Measurements from ENCODE around the gene BCL7A. TPM values are rescaled to one million over a fixed set of nuclear protein-coding genes. Genes with fewer than 3 reads are reported as not detected.

Gene BCL7A
- total and polyA plus RNA-seq, 2 donors (not counting 1 experiment from before 2014, with no cell fraction given) = 71.0 to 75.9 TPM

DNA sequence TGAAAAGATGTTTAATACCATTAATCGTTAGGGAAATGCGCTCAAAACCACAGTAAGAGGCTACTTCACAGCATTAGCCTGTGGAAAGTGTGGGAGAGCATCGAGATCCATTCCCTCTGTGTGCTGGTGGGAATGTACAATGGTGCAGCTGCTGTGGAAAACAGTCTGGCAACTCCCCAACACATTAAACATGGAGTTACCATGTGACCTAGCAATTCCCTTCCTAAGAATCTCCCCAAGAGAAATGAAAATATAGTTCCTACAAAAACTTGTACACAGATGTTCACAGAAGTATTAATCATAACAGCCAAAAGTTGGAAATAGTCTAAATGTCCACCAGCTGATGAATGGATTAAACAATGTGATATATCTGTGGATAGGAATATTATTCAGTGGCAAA is 80.6 kb downstream of the BCL7A start:
- peaks cover 66% of the 10 kb centered on the region for H3K4me1 Mint-ChIP-seq
- no peak overlapping the region for H3K9ac ChIP-seq (ENCODE audit: low read length)
- no peak overlapping the region for H3K27ac Mint-ChIP-seq
- WGBS (ENCODE audit: insufficient coverage) = no CpG with 5 or more reads among the region's 3 CpGs
- no peaks in the 10 kb centered on the region for H3K36me3 ChIP-seq (replicated peaks in 1 of 2; ENCODE audit: control extremely low read depth in 1 of 2, control insufficient read depth in 1 of 2, extremely low read depth in 1 of 2, insufficient read depth in 2 of 2, low read length in 1 of 2)
- no peak for ATAC-seq (ENCODE audit: low read depth)
- H3K9me3 Mint-ChIP-seq (ENCODE audit: insufficient read depth) = no peaks in the 10 kb centered on the region
- H3K27me3 ChIP-seq (replicated peaks in 1 of 4; ENCODE audit: control extremely low read depth in 1 of 4, control insufficient read depth in 3 of 4, insufficient read depth in 4 of 4, low read length in 3 of 4) = no peaks in the 10 kb centered on the region
- H3K4me3 Mint-ChIP-seq = no peak overlapping the region
- peaks cover 58% of the 10 kb centered on the region for H4K20me1 ChIP-seq (ENCODE audit: control insufficient read depth, insufficient read depth, low read length, poor library complexity, severe bottlenecking)
- intact Hi-C loops (cut with micrococcal nuclease) = loop anchor here (5.0 kb wide), 1 partner anchor 35 kb away; no protein-coding TSS in a partner anchor
- no peak overlapping the region for H3K4me2 ChIP-seq (replicated peaks; ENCODE audit: low read depth, low read length, poor library complexity, severe bottlenecking)
- POLR2A ChIA-PET = no interaction called here
- CTCF ChIA-PET = interaction anchor here (0.8 to 1.3 kb wide), 2 partner anchors 17 to 48 kb away, joined by 3 to 4 read pairs; no protein-coding TSS in a partner anchor
- H3K4me1 ChIP-seq (ENCODE audit: control insufficient read depth in 2 of 2, insufficient read depth in 2 of 2, low read length in 2 of 2) = peaks cover 45 to 47% of the 10 kb centered on the region in 2 donors
- no peaks in the 10 kb centered on the region for H3K9me3 ChIP-seq (ENCODE audit: control extremely low read depth in 1 of 3, control insufficient read depth in 2 of 3, insufficient read depth in 1 of 3, low read length in 2 of 3)
- H2AFZ ChIP-seq (ENCODE audit: insufficient read depth, low read depth, low read length, poor library complexity, severe bottlenecking) = no peak overlapping the region
- H3K79me2 ChIP-seq (ENCODE audit: control insufficient read depth, insufficient read depth, low read length) = peaks cover 68% of the 10 kb centered on the region
- TF ChIP-seq, protein P1, sequence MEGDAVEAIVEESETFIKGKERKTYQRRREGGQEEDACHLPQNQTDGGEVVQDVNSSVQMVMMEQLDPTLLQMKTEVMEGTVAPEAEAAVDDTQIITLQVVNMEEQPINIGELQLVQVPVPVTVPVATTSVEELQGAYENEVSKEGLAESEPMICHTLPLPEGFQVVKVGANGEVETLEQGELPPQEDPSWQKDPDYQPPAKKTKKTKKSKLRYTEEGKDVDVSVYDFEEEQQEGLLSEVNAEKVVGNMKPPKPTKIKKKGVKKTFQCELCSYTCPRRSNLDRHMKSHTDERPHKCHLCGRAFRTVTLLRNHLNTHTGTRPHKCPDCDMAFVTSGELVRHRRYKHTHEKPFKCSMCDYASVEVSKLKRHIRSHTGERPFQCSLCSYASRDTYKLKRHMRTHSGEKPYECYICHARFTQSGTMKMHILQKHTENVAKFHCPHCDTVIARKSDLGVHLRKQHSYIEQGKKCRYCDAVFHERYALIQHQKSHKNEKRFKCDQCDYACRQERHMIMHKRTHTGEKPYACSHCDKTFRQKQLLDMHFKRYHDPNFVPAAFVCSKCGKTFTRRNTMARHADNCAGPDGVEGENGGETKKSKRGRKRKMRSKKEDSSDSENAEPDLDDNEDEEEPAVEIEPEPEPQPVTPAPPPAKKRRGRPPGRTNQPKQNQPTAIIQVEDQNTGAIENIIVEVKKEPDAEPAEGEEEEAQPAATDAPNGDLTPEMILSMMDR (IDR thresholded peaks at IDR 0.05) = no peak
- no peak for TF ChIP-seq EZH2 (IDR thresholded peaks at IDR 0.05; ENCODE audit: borderline replicate concordance, insufficient read depth, low read depth, low read length, poor library complexity, severe bottlenecking)
- H3K4me3 ChIP-seq (ENCODE audit: control extremely low read depth in 1 of 5, extremely low read depth in 1 of 5, insufficient read depth in 1 of 5, low read depth in 2 of 5, low read length in 4 of 5) = no peak overlapping the region
- H3K27ac ChIP-seq (ENCODE audit: low read length in 2 of 2) = no peak overlapping the region
- no peaks in the 10 kb centered on the region for H3K27me3 Mint-ChIP-seq
- no peak for DNase-seq

DNA sequence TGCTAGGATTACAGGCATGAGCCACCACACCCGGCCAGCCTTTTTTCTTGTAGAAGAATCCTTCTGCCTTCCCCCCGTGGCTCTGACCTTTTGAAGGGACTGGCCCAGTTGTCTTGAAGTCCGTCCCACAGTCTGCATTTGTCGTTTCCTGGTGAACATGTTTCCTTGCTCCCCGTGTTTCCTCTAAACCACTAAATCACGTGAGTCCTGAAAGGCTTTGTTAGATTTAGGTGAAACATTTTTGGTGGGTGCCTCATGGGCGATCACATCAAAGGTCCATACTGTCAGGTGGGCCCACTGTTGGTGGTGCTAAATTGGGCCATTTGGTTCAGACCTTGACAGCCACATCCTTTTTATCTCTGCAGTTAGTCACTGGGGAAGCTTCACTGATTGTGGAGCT is 83.2 kb downstream of the BCL7A start:
- intact Hi-C loops (cut with micrococcal nuclease) = loop anchor here (5.0 kb wide), 1 partner anchor 38 kb away; no protein-coding TSS in a partner anchor
- CTCF ChIA-PET = interaction anchor here (1.6 to 1.9 kb wide), 2 partner anchors 37 to 50 kb away, joined by 4 to 7 read pairs; no protein-coding TSS in a partner anchor
- H4K20me1 ChIP-seq (ENCODE audit: control insufficient read depth, insufficient read depth, low read length, poor library complexity, severe bottlenecking) = peaks cover 58% of the 10 kb centered on the region

More for the DNA sequence above, 83.2 kb downstream of the BCL7A start:
- no peak for TF ChIP-seq EZH2 (IDR thresholded peaks at IDR 0.05; ENCODE audit: borderline replicate concordance, insufficient read depth, low read depth, low read length, poor library complexity, severe bottlenecking)
- TF ChIP-seq, protein P1 (IDR thresholded peaks at IDR 0.05) = no peak
- POLR2A ChIA-PET = no interaction called here
- Mint-ChIP-seq H3K4me3 (peak overlapping the region; percentile 50), H3K4me1 (peaks cover 60% of the 10 kb centered on the region), H3K9me3 (ENCODE audit: insufficient read depth) (no peaks in the 10 kb centered on the region), H3K27me3 (no peaks in the 10 kb centered on the region), H3K27ac (peak overlapping the region; percentile 67)
- Histone ChIP-seq H3K4me2 (replicated peaks; ENCODE audit: low read depth, low read length, poor library complexity, severe bottlenecking) (peak overlapping the region; percentile 53), H3K4me3 (ENCODE audit: control extremely low read depth in 1 of 5, extremely low read depth in 1 of 5, insufficient read depth in 1 of 5, low read depth in 2 of 5, low read length in 4 of 5) (no peak overlapping the region), H3K27me3 (replicated peaks in 1 of 4; ENCODE audit: control extremely low read depth in 1 of 4, control insufficient read depth in 3 of 4, insufficient read depth in 4 of 4, low read length in 3 of 4) (no peaks in the 10 kb centered on the region), H3K9ac (ENCODE audit: low read length) (no peak overlapping the region), H3K79me2 (ENCODE audit: control insufficient read depth, insufficient read depth, low read length) (peaks cover 90% of the 10 kb centered on the region), H3K27ac (ENCODE audit: low read length in 2 of 2) (peak overlapping the region in 1 of 2 donors; percentile 33), H3K4me1 (ENCODE audit: control insufficient read depth in 2 of 2, insufficient read depth in 2 of 2, low read length in 2 of 2) (peaks cover 38 to 39% of the 10 kb centered on the region in 2 donors), H2AFZ (ENCODE audit: insufficient read depth, low read depth, low read length, poor library complexity, severe bottlenecking) (no peak overlapping the region), H3K9me3 (ENCODE audit: control extremely low read depth in 1 of 3, control insufficient read depth in 2 of 3, insufficient read depth in 1 of 3, low read length in 2 of 3) (no peaks in the 10 kb centered on the region), H3K36me3 (replicated peaks in 1 of 2; ENCODE audit: control extremely low read depth in 1 of 2, control insufficient read depth in 1 of 2, extremely low read depth in 1 of 2, insufficient read depth in 2 of 2, low read length in 1 of 2) (peaks cover 3% of the 10 kb centered on the region in 2 experiments)
- 50% methylated on average over 1 of the region's 7 CpGs for WGBS (ENCODE audit: insufficient coverage)
- DNase-seq = no peak
- no peak for ATAC-seq (ENCODE audit: low read depth)

Measured in B cell (primary cell).